ENCODE data around the gene P3H2. TPM values are rescaled to one million over a fixed set of nuclear protein-coding genes. Genes with fewer than 3 reads are reported as not detected.

The P3H2 gene
- total RNA-seq, 1 donor from 2014 or later = not detected

- H3K27ac Mint-ChIP-seq = no peak overlapping the region
- H3K4me3 Mint-ChIP-seq = no peak overlapping the region
- CTCF ChIA-PET = no interaction called here
- intact Hi-C loops (cut with micrococcal nuclease) = no loop called here
- no peak for DNase-seq
- H3K9me3 Mint-ChIP-seq = no peaks in the 10 kb centered on the region
- H3K27me3 Mint-ChIP-seq = peaks cover 4% of the 10 kb centered on the region
- no peaks in the 10 kb centered on the region for H3K4me1 Mint-ChIP-seq
- H3K36me3 Mint-ChIP-seq (ENCODE audit: low read depth) = no peaks in the 10 kb centered on the region
- POLR2A ChIA-PET = no interaction called here
- no peak for TF ChIP-seq CTCF (IDR thresholded peaks at IDR 0.05)
- no peak for ATAC-seq (ENCODE audit: low read depth)
Measured at GRCh38 chr3:190016966-190017365, 103.7 kb downstream of the P3H2 start.

DNA sequence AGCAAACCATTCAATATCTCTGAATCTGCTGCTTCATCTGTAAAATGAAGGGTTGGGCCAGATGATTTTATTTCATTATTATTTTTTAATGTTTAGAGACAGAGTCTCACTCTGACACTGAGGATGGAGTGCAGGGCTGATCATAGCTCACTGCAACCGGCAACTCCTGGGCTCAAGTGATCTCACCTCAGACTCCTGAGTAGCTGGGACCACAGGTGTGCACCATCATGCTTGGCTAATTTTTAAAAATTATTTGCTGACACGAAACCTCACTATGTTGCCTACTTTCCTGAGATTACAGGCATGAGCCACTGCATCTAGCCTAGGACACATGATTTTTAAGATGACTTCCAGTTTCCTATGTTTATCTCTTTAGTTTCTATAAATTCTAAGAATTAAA, 105.8 kb downstream of the P3H2 start:
- ATAC-seq (ENCODE audit: low read depth) (no peak), DNase-seq (no peak)
- Mint-ChIP-seq H3K27ac (no peak overlapping the region), H3K36me3 (ENCODE audit: low read depth) (no peaks in the 10 kb centered on the region), H3K27me3 (no peaks in the 10 kb centered on the region), H3K4me1 (no peaks in the 10 kb centered on the region), H3K4me3 (no peak overlapping the region), H3K9me3 (no peaks in the 10 kb centered on the region)
- ChIA-PET CTCF (no interaction called here), POLR2A (no interaction called here)
- TF ChIP-seq CTCF (IDR thresholded peaks at IDR 0.05) = no peak
- intact Hi-C loops (cut with micrococcal nuclease) = no loop called here

DNA sequence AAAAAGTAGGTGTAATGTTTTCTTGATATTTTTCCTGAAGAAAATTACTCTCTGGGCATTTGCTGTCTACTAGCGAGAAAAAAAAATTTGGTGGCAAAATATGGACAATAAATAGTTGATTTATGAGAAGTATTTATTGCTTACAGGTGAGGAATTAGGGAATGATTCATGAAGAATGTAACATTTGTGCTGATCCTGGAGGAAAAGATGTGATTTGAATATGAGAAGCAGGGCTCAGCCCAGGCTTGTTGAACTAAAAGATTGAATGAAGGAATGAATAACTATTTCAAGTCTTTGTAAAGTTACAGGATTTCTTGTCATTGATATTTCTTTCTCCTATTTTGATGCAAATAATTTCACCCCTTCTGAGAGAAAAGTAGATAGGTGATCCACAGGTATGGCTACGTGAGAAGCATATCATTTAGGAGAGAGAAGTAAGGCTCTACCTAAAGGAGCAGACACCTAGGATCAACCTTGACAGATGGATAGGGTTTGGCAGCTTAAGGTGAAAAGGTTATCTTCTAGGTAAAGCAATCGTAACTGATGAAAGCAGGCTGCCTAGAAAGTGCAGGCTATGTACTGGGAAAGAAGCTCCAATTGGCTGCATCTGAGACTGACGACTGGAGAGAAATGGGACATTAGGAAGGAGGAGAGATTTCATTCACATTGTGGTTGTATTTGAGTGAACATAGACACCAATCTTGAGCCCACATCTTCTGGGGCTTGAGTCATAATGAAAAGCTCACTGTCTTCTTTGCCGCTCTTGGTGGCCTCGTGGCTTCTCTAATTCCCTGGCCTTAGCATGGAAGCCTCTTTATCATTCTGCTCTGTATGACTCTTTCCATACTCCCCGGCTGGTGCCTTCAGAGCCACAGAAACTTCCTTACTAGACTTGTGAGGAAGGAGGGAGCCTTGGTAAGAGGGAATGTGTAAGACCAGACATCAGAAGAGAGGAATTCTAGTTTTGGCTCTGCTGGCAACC, 106.5 kb downstream of the P3H2 start:
- no peak for ATAC-seq (ENCODE audit: low read depth)
- CTCF ChIA-PET = no interaction called here
- TF ChIP-seq CTCF (IDR thresholded peaks at IDR 0.05) = no peak
- intact Hi-C loops (cut with micrococcal nuclease) = no loop called here
- Mint-ChIP-seq H3K27ac (no peak overlapping the region), H3K9me3 (no peaks in the 10 kb centered on the region), H3K27me3 (no peaks in the 10 kb centered on the region), H3K4me1 (no peaks in the 10 kb centered on the region), H3K4me3 (no peak overlapping the region), H3K36me3 (ENCODE audit: low read depth) (no peaks in the 10 kb centered on the region)
- POLR2A ChIA-PET = no interaction called here
- no peak for DNase-seq

DNA sequence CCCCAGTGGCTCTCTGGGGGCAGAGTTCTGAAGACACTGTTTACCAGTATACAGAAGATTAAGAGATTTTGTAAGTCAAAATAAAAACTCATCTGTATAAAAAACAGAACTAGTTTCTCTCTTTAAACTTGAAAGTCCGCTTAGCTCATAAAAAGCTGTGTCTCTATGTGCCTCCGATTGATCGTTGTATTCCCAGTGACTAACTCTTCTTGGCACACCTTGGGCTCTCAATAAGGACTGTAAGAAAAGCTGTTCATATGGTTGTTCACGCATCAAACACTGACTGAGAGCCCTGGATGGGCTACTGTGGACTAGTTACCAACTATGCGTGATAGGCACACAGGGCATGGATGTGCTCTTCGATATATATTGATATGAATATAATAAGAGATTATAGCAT, 107.9 kb downstream of the P3H2 start:
- no peaks in the 10 kb centered on the region for H3K36me3 Mint-ChIP-seq (ENCODE audit: low read depth)
- POLR2A ChIA-PET = no interaction called here
- CTCF ChIA-PET = no interaction called here
- H3K4me3 Mint-ChIP-seq = no peak overlapping the region
- no peaks in the 10 kb centered on the region for H3K9me3 Mint-ChIP-seq
- intact Hi-C loops (cut with micrococcal nuclease) = no loop called here
- H3K27me3 Mint-ChIP-seq = no peaks in the 10 kb centered on the region
- ATAC-seq (ENCODE audit: low read depth) (no peak), DNase-seq (no peak)
- H3K4me1 Mint-ChIP-seq = no peaks in the 10 kb centered on the region
- TF ChIP-seq CTCF (IDR thresholded peaks at IDR 0.05) = no peak
- no peak overlapping the region for H3K27ac Mint-ChIP-seq

DNA sequence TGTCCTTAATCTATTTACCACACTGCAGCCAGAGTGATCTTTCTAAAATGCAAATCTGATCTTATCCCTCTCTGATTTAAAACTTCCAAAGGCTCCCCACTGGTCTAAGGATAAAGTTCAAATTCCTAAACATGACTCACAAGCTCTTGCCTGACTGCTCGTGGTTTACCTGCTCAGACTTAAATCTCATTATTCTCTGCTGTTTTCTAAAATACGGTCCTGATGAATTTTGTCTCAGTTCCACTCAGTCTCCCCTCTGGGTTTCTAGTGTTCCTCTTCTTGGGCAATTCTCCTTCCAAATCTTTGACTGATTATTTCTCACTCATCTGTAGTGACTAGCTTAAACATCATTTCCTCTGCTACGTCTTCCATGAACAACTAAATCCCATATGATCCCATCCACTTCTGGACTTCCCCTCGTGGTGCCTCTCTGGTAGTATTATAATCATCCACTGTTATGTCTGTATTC, 108.3 kb downstream of the P3H2 start:
- POLR2A ChIA-PET = no interaction called here
- no peak overlapping the region for H3K4me3 Mint-ChIP-seq

More for the DNA sequence above, 108.3 kb downstream of the P3H2 start:
- DNase-seq = no peak
- ATAC-seq (ENCODE audit: low read depth) = no peak
- no peak for TF ChIP-seq CTCF (IDR thresholded peaks at IDR 0.05)
- CTCF ChIA-PET = no interaction called here
- Mint-ChIP-seq H3K27me3 (no peaks in the 10 kb centered on the region), H3K36me3 (ENCODE audit: low read depth) (no peaks in the 10 kb centered on the region), H3K4me1 (no peaks in the 10 kb centered on the region), H3K9me3 (no peaks in the 10 kb centered on the region), H3K27ac (no peak overlapping the region)
- intact Hi-C loops (cut with micrococcal nuclease) = no loop called here
